GM18508 (cell line): ENCODE measurements around the gene ITPKB.

ENCODE experiments used
- ATAC-seq: cut with Tn5 transposase; IDR thresholded peaks from one replicate; pipeline ENCODE4 v1.9.1; 2021; ENCODE audit warnings: moderate number of reproducible peaks; ENCODE audit not compliant: insufficient read depth, unreplicated experiment

The ITPKB gene

GRCh38 chr1:226708967-226709396 lies 30.1 kb downstream of the ITPKB start:
- ATAC-seq: no peak

- no peak for ATAC-seq
These were observed 30.7 kb downstream of the ITPKB start for GRCh38 chr1:226708342-226708780.

DNA sequence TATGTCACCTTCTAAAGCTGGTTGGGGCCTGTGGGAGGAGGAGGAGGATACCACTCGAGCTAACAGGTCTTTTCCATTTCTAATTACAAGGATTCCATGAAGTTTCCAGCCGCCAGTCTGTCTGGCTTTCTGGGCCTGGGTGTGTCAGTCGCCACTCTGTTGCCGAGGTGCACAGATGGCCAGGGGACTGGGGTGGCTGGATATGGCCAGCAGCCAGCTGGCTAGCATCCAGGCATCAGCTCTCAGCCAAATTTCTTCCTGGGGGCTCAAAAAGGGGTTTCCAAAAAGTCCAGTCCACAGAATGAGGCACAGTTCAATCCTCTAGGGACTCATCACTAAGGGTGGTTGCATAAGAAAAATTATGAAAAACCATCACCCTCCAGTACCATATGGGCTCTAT lies 32.4 kb downstream of the ITPKB start:
- no peak for ATAC-seq

GRCh38 chr1:226704169-226704937 lies 34.7 kb downstream of the ITPKB start:
- ATAC-seq: no peak

GRCh38 chr1:226702957-226703831 lies 35.9 kb downstream of the ITPKB start:
- no peak for ATAC-seq

DNA sequence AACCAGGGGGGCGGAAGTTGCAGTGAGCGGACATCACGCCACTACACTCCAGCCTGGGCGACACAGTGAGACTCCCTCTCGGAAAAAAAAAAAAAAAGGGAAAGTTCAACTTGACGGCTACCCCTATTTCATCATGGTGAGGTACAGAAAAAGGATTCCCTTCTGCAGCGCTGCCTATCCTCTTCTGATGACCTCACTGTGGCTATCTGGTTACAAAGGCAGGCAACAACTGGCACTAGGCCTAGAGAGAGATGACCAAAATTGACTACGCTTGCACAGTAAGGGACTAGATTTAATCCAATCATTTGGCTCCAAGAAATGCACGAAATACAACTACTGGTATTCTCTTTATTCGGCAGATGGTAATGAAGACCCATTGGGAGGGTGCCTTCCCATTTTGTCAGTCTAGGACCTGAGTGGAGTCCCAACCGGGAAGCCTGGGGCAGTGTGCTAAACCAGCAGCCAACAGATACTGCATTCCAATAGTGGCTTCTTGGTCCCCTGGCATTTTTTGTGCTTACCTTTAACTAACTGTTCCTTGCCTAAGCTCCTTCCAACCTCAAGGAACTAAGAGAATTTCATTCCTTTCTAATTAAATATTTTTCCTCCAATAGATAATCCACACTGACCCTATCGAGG lies 36.6 kb downstream of the ITPKB start:
- ATAC-seq: no peak

DNA sequence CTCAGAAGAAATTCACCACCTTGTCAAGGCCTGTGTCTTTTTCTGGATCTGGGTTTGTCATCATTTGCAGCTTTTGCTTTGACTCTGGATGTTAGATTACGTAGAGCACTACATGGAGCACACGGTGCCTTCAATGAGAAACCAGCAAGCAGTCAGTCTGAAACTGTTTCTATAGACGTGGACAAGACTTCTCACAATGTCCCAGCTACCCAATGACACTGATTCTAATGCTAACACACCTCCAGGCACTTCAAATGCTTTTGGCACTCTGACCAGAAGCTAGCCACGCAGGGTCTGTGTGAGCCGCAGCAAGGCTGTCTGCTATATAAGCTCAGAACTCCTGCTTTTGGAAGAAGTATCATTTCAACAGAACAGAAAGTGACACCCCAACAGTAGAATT lies 38.2 kb downstream of the ITPKB start:
- no peak for ATAC-seq

DNA sequence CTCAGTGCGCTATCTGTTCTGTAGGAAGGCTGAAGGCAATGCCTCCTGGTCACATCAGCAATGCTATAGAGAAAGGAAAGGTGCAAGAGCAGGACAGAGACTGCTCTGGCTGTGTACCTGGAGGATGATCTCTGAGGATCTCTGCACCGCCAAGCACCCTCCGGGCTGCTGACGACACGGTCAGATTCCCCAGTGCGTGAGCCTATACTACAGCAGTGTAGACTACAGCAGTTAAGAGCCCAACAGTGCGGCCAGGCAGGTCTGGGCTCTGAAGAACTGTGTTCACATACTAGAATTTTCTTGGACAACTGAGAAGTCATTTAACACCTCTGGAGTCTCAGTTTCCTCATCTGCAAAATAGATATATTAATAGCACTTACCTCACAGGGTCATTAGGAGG lies 39.9 kb downstream of the ITPKB start:
- ATAC-seq: no peak

DNA sequence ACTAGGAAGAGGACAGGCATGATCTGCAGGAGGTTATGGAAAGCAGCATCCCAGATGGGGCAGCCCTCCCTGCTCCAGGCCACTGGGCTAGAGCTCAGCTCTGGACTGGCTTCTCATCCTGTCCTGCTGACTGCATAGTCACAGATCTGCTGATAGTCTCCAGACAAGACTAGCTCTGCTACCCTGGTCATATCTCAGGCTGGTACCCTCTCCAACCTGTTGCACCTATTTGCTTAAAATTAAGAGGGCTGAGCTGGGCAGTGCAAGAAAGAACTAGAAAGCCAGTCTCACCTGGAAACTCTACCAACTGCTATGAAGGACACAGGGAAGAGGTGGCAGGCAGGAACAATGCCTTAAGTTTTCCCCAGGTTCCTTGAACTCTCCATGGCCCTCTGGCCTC lies 40.4 kb downstream of the ITPKB start:
- no peak for ATAC-seq

DNA sequence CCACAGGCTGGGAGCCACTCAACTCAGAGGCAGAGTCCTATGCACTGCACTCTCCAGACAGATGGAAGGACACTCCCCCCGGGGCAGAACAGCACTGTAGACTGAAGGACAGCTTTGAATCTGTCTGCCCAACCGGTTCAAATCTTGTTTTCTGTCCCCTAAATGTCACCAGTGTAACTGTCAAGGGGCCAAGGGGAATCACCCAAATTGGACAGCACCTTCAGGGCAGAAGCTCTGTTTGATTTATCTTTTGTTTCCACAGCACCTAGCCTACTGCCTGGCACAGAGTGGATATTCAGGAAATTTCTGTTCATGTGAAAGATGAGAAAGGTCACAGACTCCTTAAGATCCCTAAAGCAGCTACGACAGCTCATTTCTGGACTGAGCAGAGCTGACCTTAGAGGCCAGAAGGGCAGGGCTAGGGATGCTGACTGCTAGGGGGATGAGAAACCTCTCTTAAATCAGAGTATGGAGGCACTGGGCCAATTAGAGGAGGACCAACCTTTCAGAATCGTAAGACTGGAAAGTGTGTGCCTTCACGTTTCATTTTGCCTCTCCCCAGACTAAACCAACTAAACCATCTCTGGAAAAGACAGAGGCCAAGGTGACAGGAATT lies 41.0 kb downstream of the ITPKB start:
- no peak for ATAC-seq

- no peak for ATAC-seq
These were observed 41.7 kb downstream of the ITPKB start for GRCh38 chr1:226697151-226697928.

DNA sequence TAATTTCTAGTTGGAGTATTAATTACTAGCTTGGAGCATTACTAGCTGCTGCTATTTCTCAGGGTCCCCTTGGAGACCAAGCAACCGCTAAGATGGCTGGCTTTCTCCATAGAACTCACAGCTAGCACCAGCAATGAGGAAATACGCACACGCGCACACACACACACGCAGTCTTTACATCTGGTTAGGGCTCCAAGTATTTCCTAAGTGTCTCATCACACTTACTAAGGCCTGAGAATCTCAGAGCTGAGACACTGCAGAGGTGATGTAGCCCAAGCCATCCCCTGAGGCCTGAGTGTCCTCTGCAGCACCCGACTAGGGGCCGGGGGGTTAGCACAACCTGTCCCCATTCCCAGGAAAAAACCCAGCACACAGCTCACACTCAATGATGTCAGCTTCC lies 42.5 kb downstream of the ITPKB start:
- no peak for ATAC-seq

DNA sequence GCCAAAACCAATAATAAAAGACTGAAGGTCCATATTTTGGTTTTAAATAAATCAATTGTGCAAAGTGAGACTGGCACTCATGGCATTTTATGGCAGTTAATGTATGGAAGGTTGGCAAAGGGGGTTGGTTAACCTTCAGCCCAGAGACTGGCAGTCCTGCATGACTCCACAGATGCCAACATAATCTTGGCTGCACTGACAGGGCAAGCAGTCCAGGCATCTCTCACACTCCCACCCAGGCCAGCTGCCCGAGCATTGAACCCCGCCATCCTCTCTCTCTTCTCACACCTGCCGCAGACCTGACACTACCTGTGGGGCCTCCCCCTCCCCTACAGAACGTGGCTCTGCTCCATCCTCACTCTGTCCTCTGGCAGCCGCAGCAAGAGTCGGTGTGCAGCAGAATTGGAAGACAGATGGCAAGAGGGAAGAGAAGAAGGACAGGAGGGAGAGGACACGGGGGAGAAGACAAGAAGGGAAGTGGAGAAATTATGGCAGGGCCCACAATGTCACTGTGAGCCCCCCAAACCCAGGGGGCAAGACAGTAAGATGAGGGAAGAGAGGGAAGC lies 43.7 kb downstream of the ITPKB start:
- ATAC-seq: no peak

DNA sequence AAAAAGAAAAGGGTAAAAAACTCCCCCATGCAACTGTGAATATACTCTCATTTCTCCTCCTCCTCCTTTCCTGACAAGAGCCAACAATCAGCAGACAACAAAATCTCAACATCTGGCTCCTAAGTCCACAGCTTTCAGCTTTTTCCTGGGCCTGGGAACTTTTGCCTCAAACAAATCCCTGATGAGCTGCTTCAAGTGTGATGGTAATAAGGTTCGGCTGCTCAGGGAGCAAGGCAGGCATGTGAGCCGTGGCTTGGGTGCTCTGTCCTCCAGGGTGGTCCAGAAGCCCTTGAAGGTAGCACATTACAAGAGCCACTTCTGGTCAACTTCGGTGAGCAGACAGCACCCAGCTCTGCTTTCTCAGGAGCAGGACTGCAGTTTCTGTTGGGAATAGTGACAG lies 46.3 kb downstream of the ITPKB start:
- ATAC-seq: no peak

- ATAC-seq: no peak
These were observed 46.9 kb downstream of the ITPKB start for GRCh38 chr1:226692051-226692792.

DNA sequence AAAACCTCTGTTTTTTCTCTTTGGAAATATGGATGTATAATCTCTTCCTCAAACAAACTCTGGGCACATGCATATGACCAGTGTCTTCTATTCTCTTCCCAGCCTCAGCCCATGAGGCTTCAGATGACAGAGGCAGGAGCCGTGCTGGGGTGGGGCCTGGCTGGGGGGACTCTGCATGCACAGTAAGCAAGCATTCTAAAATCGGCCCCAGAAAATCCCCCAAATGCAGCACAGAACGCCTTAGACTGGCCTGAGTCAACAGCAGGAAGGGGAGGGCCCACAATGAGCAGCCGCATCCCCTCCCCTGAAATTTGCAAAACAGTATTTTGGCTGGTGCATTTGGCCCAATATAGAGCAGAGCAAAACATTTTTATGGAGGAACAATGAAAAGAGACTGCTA lies 47.8 kb downstream of the ITPKB start:
- ATAC-seq: no peak

GRCh38 chr1:226690460-226690982 lies 48.6 kb downstream of the ITPKB start:
- ATAC-seq: no peak

DNA sequence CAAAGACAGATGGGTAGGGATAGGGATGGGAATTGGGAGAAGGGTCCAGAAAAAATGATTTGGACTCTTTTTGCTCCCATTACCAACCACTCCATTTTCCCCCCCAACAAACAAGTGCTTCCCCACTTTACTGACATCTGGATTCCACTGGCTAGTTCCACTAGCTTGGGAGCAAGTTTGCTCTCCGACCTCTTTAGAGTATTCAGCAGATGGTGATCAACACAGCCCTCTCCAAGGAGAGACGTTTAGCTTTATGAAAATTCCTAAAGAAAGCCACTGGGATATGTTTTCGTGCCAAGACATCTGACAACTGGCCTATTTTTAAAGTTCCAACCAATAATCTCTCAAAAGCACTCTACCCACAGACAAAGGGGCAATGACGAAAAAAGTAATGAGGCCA lies 50.3 kb downstream of the ITPKB start:
- ATAC-seq: no peak
